Measurements from ENCODE around the gene DOK4.

DNA sequence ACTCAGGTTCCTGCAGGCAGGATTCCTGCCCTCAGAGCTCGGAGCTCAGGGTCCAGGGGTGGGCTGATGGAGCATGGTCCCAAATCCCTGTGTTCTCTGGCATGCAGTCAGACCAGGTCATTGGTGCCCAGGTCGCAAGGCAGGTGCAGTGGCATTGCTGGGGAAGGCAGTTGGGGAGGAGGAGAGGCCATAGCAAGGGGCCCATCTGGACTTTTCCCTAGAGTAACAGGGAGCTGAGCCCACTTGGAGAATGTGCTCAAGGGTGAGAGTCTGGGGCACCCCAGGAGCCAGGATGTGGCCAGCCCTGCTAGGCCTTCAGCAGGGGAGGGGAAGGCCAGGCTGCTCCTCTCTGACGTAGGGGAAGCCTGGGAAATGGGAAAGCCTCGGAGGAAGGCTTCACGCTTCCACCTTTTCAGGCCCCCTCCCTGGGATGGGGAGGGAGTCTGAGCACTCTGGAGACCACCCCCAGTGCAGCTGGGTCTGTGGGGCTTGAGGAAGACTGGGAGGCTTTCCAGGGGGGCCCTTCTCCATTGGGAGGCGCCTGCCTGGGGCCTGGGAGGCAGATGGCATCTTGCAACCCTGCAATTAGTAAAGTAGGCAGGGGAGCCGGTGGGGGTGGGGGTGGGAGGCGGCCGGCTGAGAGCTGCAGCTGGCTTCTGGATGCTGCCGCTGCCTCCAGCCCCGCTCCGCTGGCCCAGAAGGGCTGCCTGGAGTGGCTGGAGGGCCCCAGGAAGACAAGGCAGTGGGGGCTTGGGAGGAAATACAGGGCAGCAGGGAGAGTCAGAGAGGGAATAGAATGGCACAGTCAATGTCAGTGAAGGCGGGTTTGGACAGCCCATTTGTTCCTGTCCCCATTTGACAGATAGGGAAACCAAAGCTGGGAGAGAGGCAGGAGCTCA lies 21.1 kb upstream of the DOK4 start:
- TF ChIP-seq CTCF (IDR thresholded peaks at IDR 0.05; ENCODE audit: insufficient read depth, low read depth, low read length) (no peak), EZH2 (IDR thresholded peaks at IDR 0.05; ENCODE audit: insufficient read depth, low read length) (no peak)
